HG02884 (cell line): ENCODE measurements around the gene PI4K2A.
"Not testable (repeated sequence)": the region's sequence is repeated elsewhere in the genome, so short reads cannot be mapped to it uniquely, and the experiment has no call there.

Experiments
- ATAC-seq: cut with Tn5 transposase; IDR thresholded peaks from one replicate; pipeline ENCODE4 v1.9.1; 2021; ENCODE audit warnings: mild to moderate bottlenecking, moderate library complexity; ENCODE audit not compliant: unreplicated experiment

Gene PI4K2A

DNA sequence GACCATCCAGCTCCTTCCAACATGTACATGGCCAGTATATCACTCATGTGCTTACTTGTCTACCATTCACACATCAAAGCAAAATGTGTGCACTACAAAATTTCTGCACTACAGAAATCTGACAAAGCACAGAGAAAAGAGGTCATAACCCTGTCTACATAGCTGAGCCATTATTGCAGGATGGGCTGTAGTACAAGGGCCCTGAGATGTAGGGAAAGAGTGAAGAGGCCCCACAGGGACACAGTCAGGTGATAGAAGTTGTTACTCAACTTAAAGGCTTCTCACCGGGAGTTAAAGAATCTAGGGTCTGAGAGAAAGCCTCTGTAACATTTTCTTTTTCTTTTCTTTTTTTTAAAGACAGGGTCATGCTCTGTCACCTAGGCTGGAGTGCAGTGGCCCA is 29.1 kb downstream of the PI4K2A start:
- ATAC-seq: no peak

DNA sequence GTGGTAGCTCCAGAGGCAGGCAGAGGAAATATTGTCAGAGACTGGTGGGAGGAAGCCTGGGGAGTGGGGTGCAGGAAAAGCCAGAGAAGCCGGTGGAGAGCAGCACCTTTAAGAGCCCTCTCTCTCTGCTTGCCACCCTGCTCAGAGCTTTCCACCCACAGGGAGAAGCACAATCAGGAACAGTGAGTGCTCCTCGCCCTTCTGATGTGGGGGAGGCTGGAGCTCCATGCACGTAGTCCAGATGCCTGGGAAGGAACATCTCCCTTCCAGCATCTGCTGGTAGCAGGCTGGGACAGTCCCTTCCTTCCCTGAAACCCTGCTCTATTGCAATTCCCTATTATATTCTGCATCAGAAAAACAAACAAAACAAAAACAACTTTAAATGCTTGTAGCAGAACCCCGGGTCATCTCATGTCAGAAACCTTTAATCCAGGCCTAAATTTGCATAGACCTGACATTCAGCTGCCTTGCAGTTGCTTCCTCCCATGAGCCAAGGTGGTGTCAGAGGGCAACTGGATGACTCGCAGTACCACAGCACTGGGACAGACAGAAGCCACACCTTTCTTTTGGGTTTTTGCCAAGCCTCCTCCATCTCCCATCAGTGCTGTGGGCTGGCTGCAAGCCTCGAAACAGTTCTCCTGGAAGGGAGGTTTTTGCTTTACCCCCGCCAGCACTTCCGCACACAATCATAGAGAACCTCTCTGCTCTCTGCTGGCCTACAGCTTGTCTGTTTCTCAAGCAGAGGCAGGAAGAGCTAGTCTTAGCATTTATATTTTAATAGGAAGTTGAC is 33.5 kb downstream of the PI4K2A start:
- no peak for ATAC-seq

DNA sequence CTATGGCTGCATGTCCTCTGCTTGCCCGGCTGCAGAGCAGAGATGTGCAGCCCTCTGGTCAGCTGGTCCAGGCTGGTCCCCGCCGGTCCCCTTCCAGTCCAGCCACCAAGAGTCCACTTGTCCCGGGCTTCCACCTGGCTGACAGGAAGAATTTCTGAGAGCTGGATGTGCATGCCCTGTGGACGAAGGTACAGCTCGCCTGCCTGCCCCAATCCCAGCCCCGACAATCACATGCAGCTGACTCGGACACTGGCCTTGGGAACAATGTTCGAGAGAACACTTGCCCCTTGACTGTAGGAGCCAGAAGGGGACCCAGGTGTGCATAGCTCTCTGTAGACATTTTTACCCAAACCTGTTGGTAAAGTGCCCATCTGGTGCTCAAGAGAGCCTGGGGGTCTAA is 34.8 kb downstream of the PI4K2A start:
- ATAC-seq: no peak

DNA sequence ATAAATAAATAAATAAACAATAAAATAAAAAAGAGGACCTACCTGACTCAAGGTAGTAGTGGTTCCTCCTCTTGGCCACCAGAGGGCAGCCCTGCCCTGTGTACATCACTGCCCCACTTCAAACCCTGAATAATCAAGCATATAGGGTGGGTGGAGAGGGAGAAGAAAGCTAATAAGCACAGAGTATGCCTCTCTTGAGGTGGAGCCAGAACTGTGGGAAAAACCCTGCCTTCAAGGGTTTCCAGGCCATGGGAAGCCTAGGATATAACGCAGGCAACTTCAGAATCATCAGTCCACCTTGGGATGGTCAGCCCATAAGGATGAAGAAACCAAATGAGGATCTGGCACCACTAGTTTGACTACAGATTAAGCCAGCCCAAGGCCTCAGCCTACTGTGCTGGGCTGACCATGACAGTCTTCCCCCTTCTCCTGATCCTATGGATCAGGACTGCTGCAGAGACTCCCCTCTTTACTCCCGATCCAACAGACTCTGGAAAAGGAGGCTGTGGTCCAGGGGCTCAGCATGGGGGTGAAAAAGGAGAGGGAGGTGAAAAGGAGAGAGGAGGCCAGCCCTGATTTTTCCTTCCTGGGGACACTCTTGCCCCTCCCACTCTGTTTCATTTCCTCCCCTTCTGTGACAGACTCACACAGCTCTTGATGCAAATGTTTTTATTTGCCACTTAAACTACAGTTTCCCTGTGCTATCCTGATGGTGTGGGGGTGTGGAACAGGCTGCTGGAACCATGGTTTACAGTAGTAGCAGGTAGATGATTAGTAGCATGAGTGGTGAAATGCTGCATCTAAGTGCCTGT is 36.5 kb downstream of the PI4K2A start:
- ATAC-seq: no peak

DNA sequence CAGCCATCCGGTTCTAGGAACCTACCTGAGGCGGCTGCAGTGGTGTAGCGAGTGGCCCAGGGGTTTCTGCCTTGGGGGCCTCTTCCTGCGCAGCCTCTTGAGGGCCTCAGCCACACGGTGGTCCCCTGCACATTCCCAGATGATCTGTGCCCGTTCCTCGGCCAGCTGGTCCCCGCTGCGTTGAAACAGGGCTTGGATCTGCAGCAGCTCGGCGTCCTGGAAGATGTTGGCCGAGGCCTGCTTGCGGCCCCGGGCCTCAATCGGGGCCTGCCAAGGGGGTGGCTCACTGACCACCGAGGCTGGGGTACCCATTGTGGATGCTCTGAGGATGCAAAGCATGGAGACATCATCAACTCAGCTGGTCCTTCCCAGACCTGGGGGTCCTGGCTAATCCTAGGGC is 39.1 kb downstream of the PI4K2A start:
- no peak for ATAC-seq

DNA sequence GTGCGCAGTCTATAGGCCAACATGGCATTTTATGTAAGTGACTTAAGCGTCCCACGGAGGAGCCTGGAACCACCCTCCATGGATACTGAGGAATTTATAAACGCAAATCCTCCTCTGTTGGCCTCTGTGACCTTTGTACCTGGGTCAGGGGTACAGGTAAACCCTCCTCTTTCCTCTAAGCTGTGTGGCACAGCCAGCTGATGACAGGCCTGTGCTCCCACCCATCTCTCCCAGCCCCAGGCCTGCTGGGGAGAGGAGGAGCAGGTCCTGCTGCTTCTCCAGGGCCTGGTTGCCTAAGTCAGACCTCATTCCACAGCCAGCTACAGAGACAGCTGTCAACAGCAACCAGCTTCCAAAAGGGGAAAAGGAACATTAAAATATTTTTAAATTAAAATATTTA is 41.6 kb downstream of the PI4K2A start:
- ATAC-seq: no peak

DNA sequence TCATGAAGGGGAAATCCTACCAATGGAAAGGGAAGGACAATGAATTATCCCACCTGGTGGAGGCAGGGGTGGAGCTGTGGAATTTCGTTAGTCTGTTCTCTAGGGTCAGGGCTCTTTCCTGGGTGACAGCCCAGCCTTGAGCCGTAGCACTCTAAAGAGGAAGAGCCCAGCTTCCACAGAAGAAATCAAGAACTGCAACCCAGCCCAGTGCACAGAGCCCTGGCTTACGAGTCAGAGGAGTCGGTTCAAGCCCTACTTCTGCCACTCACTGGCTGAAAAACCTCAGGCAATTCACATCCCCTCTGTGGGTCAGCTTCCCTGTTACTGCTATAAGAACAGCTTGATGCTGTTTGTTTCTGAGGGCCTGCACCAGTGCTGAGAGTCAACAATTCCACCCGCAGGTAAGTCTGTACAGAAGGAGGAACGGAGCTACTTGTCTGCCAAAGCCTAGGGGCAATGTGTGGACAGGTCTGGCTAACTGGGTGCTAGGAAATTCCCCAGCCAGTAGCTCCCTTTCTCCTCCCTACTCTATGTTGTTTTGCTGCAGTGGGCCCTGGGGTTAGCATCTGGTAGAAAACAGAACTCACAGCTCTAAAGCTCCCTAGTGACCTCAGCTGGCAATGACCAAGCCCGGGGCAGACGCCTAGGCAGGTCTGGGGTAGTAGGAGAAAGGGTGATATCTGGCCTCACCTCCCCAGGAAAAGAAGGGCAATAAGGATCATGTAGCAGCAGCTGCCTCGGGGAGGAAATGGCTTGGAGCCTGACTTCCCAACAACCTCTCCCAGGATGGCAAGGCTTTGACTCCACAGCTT is 43.3 kb downstream of the PI4K2A start:
- ATAC-seq: no peak

DNA sequence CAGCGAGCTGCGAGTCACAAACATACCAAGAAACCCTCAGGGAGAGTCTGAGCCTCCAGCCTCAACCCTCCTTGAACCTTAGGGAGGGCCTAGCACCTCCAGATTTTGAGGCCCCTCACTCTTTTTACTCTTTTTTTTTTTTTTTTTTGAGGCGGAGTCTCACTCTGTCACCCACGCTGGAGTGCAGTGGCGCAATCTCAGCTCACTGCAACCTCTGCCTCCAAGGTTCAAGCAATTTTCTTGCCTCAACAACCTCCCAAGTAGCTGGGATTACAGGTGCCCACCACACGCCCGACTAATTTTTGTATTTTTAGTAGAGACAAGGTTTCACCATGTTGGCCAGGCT is 43.9 kb downstream of the PI4K2A start:
- not testable (repeated sequence) for ATAC-seq

DNA sequence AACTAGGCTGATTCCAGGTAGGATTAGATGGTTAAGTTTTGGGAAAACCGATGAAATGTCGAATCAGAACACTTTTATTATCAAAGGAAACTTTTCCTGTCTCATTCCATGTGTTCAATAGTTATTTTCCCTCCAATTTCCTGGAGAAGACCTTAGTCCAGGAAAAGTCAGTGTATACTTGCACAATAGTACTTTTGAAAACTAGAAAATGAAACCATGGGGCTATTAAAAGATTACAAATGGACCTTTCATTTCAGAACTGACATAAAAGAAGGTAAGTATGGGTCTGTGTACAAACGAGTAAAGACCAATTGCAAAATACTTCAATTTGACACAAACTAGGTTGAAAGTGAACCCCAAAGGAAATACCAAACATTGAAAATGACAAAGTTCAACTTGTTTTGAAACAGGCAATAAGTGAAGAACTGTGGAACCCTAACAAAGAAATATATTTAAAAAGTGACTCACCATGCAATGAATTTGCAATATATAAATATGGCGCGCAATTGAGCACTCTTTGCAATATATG is 44.5 kb downstream of the PI4K2A start:
- no peak for ATAC-seq

DNA sequence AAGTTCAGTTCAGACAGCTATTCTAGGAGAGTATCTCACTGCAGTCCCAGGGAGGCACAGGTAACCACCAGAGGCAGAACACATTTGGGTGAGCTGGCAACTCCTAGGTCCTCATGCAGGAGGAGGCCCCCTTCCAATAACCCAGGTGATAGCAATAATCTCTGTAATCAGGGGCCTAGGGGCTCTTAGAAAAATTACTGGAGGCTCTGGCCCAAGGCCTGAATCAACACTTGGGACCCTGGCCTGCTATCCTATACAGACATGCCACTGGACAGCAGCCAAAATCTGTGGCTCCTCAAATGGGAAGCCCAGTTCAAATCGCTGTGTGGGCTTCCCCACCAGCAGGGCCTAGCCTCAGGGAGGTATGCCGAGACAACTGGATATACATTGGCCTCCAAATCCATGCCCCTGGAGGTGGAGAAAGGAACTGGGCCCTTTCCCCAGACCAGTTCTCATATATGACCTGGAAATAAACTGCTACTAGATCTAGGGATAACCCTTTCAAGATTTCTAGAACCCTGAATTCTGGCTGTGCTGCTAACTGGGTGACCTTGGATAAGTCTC is 45.0 kb downstream of the PI4K2A start:
- ATAC-seq: no peak

DNA sequence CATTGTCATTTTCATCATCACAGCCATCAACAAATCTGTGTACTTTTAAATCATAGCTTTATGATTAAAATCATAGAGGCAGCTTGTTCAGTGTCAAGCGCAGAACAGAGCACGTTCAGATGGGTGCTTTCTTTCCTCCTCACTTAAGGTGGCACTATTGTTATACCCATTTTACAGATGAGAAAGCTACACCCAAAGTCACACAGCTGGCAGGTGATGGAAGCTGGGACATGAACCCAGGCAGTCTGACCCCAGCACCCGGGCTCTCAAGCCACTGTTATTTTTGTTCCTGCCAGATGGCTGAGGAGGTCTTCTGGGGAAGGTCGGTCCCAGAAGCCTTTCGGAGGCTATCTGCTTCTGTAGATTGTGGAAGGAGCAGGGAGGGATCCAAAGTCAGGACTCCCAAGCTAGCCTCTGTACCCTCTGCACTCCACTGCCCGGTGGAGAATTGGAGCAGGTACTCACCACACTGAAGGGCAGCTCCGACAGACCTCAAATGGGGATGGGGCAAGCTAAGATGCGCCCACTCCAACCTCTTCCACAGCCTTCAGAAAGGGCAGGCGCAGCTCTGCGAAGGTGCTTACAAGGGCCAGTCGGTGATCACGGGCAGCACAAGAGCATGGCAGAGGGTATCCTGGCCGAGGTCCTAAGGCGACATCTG is 46.0 kb downstream of the PI4K2A start:
- no peak for ATAC-seq

DNA sequence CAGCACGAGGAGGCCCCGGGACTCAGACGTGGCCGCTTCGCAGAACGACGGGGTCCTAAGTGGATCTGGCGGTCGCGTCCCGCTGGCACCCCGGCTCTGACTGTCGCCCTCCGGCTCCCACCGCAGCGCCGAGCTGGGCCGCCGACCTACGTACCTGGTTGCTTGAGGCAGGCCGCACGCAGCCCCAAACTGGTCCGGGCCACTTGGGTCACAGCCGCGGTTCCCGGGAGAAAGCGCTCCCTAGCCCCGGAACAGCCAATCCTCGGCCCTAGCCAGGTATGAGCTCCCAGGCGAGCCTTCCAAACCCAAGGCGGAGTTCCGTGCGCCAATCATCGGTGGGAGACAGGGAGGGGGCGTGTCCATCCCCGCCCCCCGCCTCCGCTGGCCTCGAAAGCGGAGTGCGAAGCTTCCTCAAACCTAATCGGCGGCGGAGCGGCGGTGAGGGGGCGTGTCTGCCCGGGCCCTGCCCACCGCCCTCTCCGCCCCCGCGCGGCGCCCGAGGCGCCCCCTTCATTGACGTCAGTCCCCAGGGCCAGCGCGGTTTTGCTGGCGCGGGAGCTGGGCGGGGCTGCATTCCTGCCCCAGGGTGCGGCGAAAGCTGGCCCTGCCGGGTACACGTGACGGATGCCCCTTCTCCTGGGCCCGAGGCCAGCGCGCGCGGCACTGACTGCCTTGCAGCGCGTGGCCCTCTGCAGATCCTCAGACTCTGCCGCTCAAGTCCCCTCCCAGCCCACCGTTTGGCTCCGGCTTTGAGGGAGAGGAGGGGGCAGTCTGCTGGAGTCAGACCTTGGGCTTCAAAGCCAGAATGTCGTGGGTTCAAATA is 46.7 kb downstream of the PI4K2A start, which contains the start of gene AVPI1:
TSS of gene AVPI1 (minus strand) at position 280 of the 823 bp plus-strand sequence. CDS start 7,336 bp downstream, outside the sequence.
- ATAC-seq: peak; percentile 90

DNA sequence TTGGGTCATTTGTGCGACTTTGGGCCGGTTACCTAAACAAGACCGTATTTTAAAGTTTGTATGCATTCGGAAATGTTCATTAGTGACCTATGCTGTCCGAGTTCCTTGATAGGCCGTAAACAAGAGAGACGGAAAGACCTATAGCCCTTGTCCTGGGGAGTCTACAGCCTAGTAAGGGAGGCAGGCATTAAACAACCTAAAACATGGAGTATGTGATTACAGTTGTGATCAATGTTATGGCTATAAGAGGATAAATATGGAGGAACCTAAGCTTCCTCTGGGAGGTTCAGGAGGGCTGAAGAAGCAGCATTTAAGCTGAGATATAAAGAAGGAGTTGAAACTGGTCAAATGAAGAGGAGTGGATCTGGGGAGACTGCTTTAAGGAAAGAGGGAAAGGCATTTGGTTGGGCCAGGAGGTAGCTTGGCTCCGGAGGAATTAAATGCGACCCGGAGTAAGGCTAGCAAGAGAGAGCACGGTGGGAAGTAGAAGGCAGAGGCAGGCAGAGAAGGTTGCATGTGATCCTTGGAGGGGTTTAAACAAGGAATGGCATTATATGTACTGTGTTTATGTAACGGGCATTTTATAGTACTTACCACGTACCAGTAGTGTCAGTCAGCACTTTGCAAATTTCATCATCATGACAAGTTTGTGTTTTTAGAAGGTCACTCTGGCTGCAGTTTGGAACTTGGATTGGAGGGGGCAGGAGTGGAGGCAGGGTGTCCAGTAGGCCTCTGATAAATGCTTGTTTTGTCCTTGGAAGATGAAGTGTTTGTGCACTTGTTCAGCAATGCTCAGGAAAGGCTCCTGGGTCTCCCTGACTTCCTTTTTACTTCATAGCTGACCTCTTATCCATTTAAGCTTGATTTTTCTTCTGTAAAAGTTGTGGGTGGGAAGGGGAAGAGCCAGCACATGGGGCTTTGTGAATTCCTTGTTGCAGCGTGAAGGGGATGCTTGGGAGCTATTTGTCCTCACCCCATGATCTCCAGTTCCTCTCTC is 47.6 kb downstream of the PI4K2A start:
- no peak for ATAC-seq

DNA sequence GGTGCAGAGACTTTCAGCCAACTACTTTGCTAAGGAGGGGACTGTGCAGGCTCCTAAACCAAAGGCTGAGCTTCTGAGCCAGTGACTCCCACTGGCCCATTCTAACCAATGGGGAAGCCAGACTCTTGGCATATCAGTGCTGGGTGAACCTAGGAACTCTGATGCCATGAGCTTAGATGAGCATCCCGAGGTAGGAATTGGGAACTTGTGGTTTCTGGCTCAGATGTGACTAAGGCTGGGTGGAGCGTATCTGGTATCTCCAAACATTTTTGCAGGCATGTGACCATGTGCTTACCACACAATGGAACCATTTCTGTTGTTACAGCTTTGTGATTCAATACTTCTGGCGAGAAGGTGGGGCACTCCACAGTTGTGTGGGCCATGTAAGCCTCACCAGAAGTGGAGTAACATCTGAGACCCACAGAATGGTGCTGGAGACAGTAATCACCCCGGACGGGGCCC is 49.1 kb downstream of the PI4K2A start:
- ATAC-seq: no peak

DNA sequence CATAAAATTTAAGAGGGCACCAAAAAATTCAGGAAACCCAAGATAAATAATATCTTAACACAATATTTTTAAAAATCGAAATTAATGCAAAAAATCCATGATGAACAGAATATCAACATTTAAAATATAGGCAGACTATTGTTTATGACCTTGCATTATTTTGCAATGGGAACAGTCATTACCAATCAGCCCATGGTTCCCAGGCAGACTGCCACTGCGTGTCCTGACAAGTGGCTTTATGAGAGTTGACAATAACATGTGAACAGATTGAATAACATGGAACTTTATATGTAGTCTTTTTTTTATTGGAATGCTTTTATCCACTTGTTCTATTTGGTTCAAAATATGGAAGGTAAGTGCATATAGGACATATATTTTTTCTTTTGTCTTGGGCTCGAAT is 49.7 kb downstream of the PI4K2A start:
- ATAC-seq: no peak

DNA sequence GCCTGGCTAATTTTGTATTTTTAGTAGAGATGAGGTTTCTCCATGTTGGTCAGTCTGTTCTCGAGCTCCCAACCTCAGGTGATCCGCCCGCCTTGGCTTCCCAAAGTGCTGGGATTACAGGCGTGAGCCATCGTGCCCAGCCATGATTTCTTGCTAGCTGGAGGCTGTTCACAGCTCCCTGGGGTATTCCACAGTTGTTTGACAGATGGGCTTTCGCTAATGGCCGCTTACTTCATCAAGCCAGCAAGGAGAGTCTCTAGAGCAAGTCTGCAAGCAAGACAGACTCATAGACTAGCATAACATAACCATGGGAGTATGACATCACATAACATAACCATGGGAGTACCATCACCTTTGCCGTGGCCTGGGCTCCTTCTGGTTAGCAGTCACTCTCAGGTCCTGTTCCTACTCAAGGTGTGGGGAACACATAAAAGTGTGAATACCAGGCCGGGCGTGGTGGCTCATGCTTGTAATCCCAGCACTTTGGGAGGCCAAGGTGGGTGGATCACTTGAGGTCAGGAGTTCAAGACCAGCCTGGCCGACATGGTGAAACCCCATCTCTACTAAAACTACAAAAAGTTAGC is 57.7 kb downstream of the PI4K2A start:
- not testable (repeated sequence) for ATAC-seq

DNA sequence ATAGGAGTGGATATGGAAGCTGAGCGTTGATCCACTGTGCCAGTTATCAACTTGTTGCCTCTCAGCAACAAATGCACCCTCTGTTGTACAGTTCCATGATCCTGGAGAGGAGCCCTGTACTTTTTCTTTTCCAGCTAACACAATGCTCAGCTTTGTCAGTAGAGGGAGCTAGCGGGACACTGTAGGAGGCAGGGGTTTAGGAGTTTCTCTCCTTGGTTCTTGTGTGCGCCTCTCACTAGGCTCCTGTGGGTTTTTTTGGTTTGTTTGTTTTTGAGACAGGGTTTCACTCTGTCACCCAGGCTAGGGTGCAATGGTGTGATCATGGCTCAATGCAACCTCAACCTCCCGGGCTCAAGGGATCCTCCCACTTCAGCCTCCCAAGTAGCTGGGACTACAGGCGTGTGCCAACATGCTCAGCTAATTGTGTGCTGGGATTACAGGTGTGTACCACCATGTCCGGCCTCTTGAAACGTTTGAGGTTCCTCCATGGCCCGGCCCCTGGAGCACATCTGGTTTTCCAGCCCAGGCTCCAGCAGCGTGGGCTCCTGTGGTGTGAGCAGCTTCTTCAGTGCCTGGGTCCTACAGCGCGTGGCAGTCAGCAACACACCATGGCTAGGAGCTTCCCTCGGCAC is 61.1 kb downstream of the PI4K2A start:
- no peak for ATAC-seq
